GM10248 (cell line): ENCODE measurements around the gene CD164L2.

ENCODE experiments used
- CTCF ChIA-PET: fragments of 300-600 bp; sonication (Branson Sonifier 250); formaldehyde crosslinking; extraction: SDS; loops from one replicate; lab custom pipeline; 2021; ENCODE audit warnings: antibody characterized with exemption; lab: Yijun Ruan, JAX
- POLR2A ChIA-PET: fragments of 350-650 bp; sonication (Branson Sonifier 250); formaldehyde crosslinking; extraction: SDS; loops from one replicate; lab custom pipeline; 2020; ENCODE audit warnings: antibody characterized with exemption; lab: Yijun Ruan, JAX
- DNase-seq: peaks from one replicate; pipeline ENCODE4 v3.0.0; 2012; ENCODE audit errors: extremely low spot score
- CTCF ChIP-seq: IDR thresholded peaks from 2 replicates; pipeline ENCODE4 v1.5.1; 2012; ENCODE audit warnings: mild to moderate bottlenecking, low read depth; ENCODE audit errors: extremely low read depth, missing control alignments, control extremely low read depth

CD164L2 gene

GRCh38 chr1:27357281-27358037, 25.7 kb downstream of the CD164L2 start:
- peak; percentile 97 for TF ChIP-seq CTCF
- peak; percentile 93 for DNase-seq
- POLR2A ChIA-PET: no interaction called here
- CTCF ChIA-PET: interaction anchor here (0.7 to 9.1 kb wide), 37 partner anchors 9 to 304 kb away, joined by 3 to 112 read pairs (median 4); partner anchors contain the start of genes AHDC1, CD164L2, FCN3 and GPR3

- ChIA-PET POLR2A (no interaction called here), CTCF (interaction anchor here (0.7 to 9.1 kb wide), 33 partner anchors 8 to 304 kb away, joined by 3 to 112 read pairs (median 4); partner anchors contain the start of genes CD164L2, FCN3, GPR3 and MAP3K6)
- no peak for TF ChIP-seq CTCF
- no peak for DNase-seq
These were observed 26.4 kb downstream of the CD164L2 start for GRCh38 chr1:27356619-27357280.

- DNase-seq: no peak
- TF ChIP-seq CTCF: no peak
- ChIA-PET POLR2A (no interaction called here), CTCF (interaction anchor here (1.1 to 9.1 kb wide), 14 partner anchors 13 to 305 kb away, joined by 3 to 112 read pairs (median 16); partner anchors contain the start of genes CD164L2, GPR3, MAP3K6 and SYTL1)
These were observed 26.9 kb downstream of the CD164L2 start for GRCh38 chr1:27356277-27356618.

GRCh38 chr1:27355683-27356082, 27.4 kb downstream of the CD164L2 start:
- DNase-seq: no peak
- POLR2A ChIA-PET: no interaction called here
- no peak for TF ChIP-seq CTCF
- CTCF ChIA-PET: interaction anchor here (0.6 to 9.1 kb wide), 12 partner anchors 13 to 312 kb away, joined by 3 to 112 read pairs (median 20); partner anchors contain the start of genes CD164L2, GPR3, MAP3K6 and SYTL1

GRCh38 chr1:27353629-27354028, 29.5 kb downstream of the CD164L2 start:
- ChIA-PET POLR2A (no interaction called here), CTCF (interaction anchor here (0.7 to 9.1 kb wide), 9 partner anchors 10 to 56 kb away, joined by 3 to 112 read pairs (median 6); partner anchors contain the start of genes GPR3, MAP3K6 and SYTL1)
- no peak for DNase-seq
- no peak for TF ChIP-seq CTCF

GRCh38 chr1:27353166-27353565, 30.0 kb downstream of the CD164L2 start:
- POLR2A ChIA-PET: no interaction called here
- no peak for TF ChIP-seq CTCF
- DNase-seq: no peak
- CTCF ChIA-PET: interaction anchor here (0.7 to 9.1 kb wide), 10 partner anchors 10 to 69 kb away, joined by 3 to 112 read pairs (median 4); partner anchors contain the start of genes GPR3, MAP3K6 and SYTL1
